Neural cell (in vitro differentiated cells): Measurements from ENCODE around the gene CALY. TPM values are rescaled to one million over a fixed set of nuclear protein-coding genes. Genes with fewer than 3 reads are reported as not detected.

ENCODE experiments used
- H2AFZ ChIP-seq: fragments of 200-600, 300-800 bp; sonication (generic), shearing (Covaris generic); 2 replicates; pipeline ENCODE4 v1.6.0; 2014; ENCODE audit warnings: low read depth, mild to moderate bottlenecking, antibody characterized with exemption, low read length, moderate library complexity
- H3F3A ChIP-seq: fragments of 200-600 bp; shearing (Covaris generic); 2 replicates; pipeline ENCODE4 v1.6.1; 2016; ENCODE audit warnings: mild to moderate bottlenecking, moderate library complexity, mixed read lengths, antibody characterized with exemption, low read length; ENCODE audit not compliant: insufficient read depth, poor library complexity, severe bottlenecking
- H3K27ac ChIP-seq: fragments of 200-600, 300-800 bp; sonication (generic), shearing (Covaris generic); 2 replicates; pipeline ENCODE4 v1.5.1; 2014; ENCODE audit warnings: mild to moderate bottlenecking, low read length, moderate library complexity
- H3K27me3 ChIP-seq: fragments of 300-800, 200-600 bp; sonication (generic), shearing (Covaris generic); 2 replicates; pipeline ENCODE4 v1.6.0; 2014; ENCODE audit warnings: mild to moderate bottlenecking, low read depth, low read length, moderate library complexity; ENCODE audit not compliant: insufficient read depth
- H3K36me3 ChIP-seq: fragments of 300-800, 200-600 bp; sonication (generic), shearing (Covaris generic); 2 replicates; pipeline ENCODE4 v1.5.1; 2014; ENCODE audit warnings: mild to moderate bottlenecking, antibody characterized with exemption, low read length, moderate library complexity; ENCODE audit not compliant: insufficient read depth
- H3K4me2 ChIP-seq: fragments of 300-800, 200-600 bp; sonication (generic), shearing (Covaris generic); 2 replicates; pipeline ENCODE4 v1.6.0; 2014; ENCODE audit warnings: mild to moderate bottlenecking, low read length
- H3K4me3 ChIP-seq: fragments of 300-800, 200-600 bp; sonication (generic), shearing (Covaris generic); 2 replicates; pipeline ENCODE4 v1.5.1; 2014; ENCODE audit warnings: mild to moderate bottlenecking, low read length, moderate library complexity
- H3K79me2 ChIP-seq: fragments of 200-600 bp; shearing (Covaris generic); replicated peaks from 2 replicates; pipeline ENCODE4 v1.6.0; 2014; ENCODE audit warnings: mild to moderate bottlenecking, low read length, moderate library complexity; ENCODE audit not compliant: insufficient read depth
- H3K9ac ChIP-seq: fragments of 300-800, 200-600 bp; sonication (generic), shearing (Covaris generic); 2 replicates; pipeline ENCODE4 v1.6.1; 2016; ENCODE audit warnings: mild to moderate bottlenecking, low read length, mixed read lengths
- H3K9me2 ChIP-seq: fragments of 200-600 bp; shearing (Covaris generic); 2 replicates; pipeline ENCODE4 v1.6.1; 2016; ENCODE audit warnings: mild to moderate bottlenecking, low read length, mixed read lengths; ENCODE audit not compliant: insufficient read depth
- H3K9me3 ChIP-seq: fragments of 200-600, 300-800 bp; sonication (generic), shearing (Covaris generic); 2 replicates; pipeline ENCODE4 v1.6.1; 2016; ENCODE audit warnings: mild to moderate bottlenecking, mixed run types, low read length, moderate library complexity, mixed read lengths
- H4K20me1 ChIP-seq: fragments of 200-600 bp; shearing (Covaris generic); 2 replicates; pipeline ENCODE4 v1.6.1; 2016; ENCODE audit warnings: mild to moderate bottlenecking, mixed run types; ENCODE audit not compliant: insufficient read depth
- CTCF ChIP-seq: fragments of 450-650 bp; IDR thresholded peaks from 2 replicates; pipeline ENCODE4 v1.5.1; 2014; ENCODE audit warnings: antibody characterized with exemption, mild to moderate bottlenecking, moderate library complexity; ENCODE audit not compliant: poor library complexity, severe bottlenecking
- EP300 ChIP-seq: fragments of 450-650 bp; conservative IDR thresholded peaks from 2 replicates; pipeline ENCODE4 v1.6.1; 2014; ENCODE audit warnings: antibody characterized with exemption, mild to moderate bottlenecking, moderate library complexity; ENCODE audit not compliant: poor library complexity, severe bottlenecking
- EZH2 ChIP-seq: fragments of 200-600, 300-800 bp; shearing (Covaris generic), sonication (generic); IDR thresholded peaks from 2 replicates; pipeline ENCODE4 v1.6.1; 2014; ENCODE audit warnings: antibody characterized with exemption, low read length, borderline replicate concordance, mild to moderate bottlenecking; ENCODE audit not compliant: insufficient read depth, poor library complexity, severe bottlenecking
- MXI1 ChIP-seq: fragments of 450-650 bp; conservative IDR thresholded peaks from 2 replicates; pipeline ENCODE4 v1.6.1; 2014; ENCODE audit warnings: antibody characterized with exemption, mild to moderate bottlenecking; ENCODE audit not compliant: poor library complexity, severe bottlenecking
- POLR2AphosphoS5 ChIP-seq: IDR thresholded peaks from 2 replicates; pipeline ENCODE4 v1.6.1; 2012
- RAD21 ChIP-seq: fragments of 450-650 bp; conservative IDR thresholded peaks from 2 replicates; pipeline ENCODE4 v1.6.1; 2014; ENCODE audit warnings: antibody characterized with exemption, mild to moderate bottlenecking, moderate library complexity
- REST ChIP-seq: IDR thresholded peaks from 2 replicates; pipeline ENCODE4 v1.6.1; 2012; ENCODE audit warnings: borderline replicate concordance
- SMC3 ChIP-seq: fragments of 450-650 bp; conservative IDR thresholded peaks from 2 replicates; pipeline ENCODE4 v1.6.1; 2014; ENCODE audit warnings: antibody characterized with exemption, mild to moderate bottlenecking, moderate library complexity; ENCODE audit not compliant: poor library complexity
- TAF1 ChIP-seq: IDR thresholded peaks from 2 replicates; pipeline ENCODE4 v1.6.1; 2012; ENCODE audit warnings: low read depth
- polyA plus RNA-seq: library from polyadenylated mRNA; depleted of rRNA; stranded (reverse); fragments of >200 nt; gene quantifications from 2 replicates; pipeline ENCODE4 v1.2.3, GENCODE V29; 2014

The CALY gene
- polyA plus RNA-seq, 1 donor from 2014 or later, result 3.7 TPM

- Histone ChIP-seq H3K9ac (peak overlapping the region; percentile 82), H3K79me2 (peaks cover 25% of the 10 kb centered on the region), H3K9me2 (no peaks in the 10 kb centered on the region), H3K27me3 (no peaks in the 10 kb centered on the region), H3K27ac (peak overlapping the region; percentile 78), H3K36me3 (no peaks in the 10 kb centered on the region), H3F3A (no peaks in the 10 kb centered on the region), H2AFZ (peak overlapping the region; percentile 27), H3K4me3 (peak overlapping the region; percentile 85), H4K20me1 (no peaks in the 10 kb centered on the region), H3K4me2 (peak overlapping the region; percentile 95), H3K9me3 (no peaks in the 10 kb centered on the region)
- TF ChIP-seq SMC3 (peak; percentile 75), EZH2 (no peak), RAD21 (peak; percentile 66), TAF1 (no peak), CTCF (peak; percentile 83), POLR2AphosphoS5 (no peak), MXI1 (peak; percentile 85), REST (no peak), EP300 (peak; percentile 16)
These were observed 28.8 kb downstream of the CALY start for GRCh38 chr10:133307776-133308420.

GRCh38 chr10:133306941-133307379, 29.7 kb downstream of the CALY start:
- H3K9me2 ChIP-seq, result no peaks in the 10 kb centered on the region
- H3K9me3 ChIP-seq, result no peaks in the 10 kb centered on the region
- H3K27me3 ChIP-seq, result no peaks in the 10 kb centered on the region
- peaks cover 25% of the 10 kb centered on the region for H3K79me2 ChIP-seq
- TF ChIP-seq EP300 (no peak), POLR2AphosphoS5 (no peak), SMC3 (no peak), MXI1 (no peak), EZH2 (no peak), REST (no peak), RAD21 (no peak), CTCF (no peak), TAF1 (no peak)
- no peak overlapping the region for H3K4me2 ChIP-seq
- H3K27ac ChIP-seq, result no peak overlapping the region
- no peak overlapping the region for H2AFZ ChIP-seq
- no peaks in the 10 kb centered on the region for H4K20me1 ChIP-seq
- peak overlapping the region; percentile 85 for H3K4me3 ChIP-seq
- no peaks in the 10 kb centered on the region for H3K36me3 ChIP-seq
- peak overlapping the region; percentile 82 for H3K9ac ChIP-seq
- no peaks in the 10 kb centered on the region for H3F3A ChIP-seq
